C4-2B (cell line): ENCODE measurements around the gene STEAP4.

Experiments
- CTCF ChIP-seq: fragments of 450-650 bp; conservative IDR thresholded peaks from 2 replicates; pipeline ENCODE4 v1.5.1; 2017; ENCODE audit warnings: mild to moderate bottlenecking
- ZFX ChIP-seq: fragments of 450-650 bp; IDR thresholded peaks from 2 replicates; pipeline ENCODE4 v1.6.1; 2017

GRCh38 chr7:88315522-88315921 is 8.8 kb upstream of the STEAP4 start:
- TF ChIP-seq CTCF, result no peak
- TF ChIP-seq ZFX, result no peak
